ELR (cell line): ENCODE data around the gene FBXO45.
"Not testable (repeated sequence)": the region's sequence is repeated elsewhere in the genome, so short reads cannot be mapped to it uniquely, and the experiment has no call there.

Source experiments
- DNase-seq: peaks from one replicate; pipeline ENCODE4 v3.0.0-alpha.2; 2015; ENCODE audit warnings: low read depth

Gene FBXO45

DNA sequence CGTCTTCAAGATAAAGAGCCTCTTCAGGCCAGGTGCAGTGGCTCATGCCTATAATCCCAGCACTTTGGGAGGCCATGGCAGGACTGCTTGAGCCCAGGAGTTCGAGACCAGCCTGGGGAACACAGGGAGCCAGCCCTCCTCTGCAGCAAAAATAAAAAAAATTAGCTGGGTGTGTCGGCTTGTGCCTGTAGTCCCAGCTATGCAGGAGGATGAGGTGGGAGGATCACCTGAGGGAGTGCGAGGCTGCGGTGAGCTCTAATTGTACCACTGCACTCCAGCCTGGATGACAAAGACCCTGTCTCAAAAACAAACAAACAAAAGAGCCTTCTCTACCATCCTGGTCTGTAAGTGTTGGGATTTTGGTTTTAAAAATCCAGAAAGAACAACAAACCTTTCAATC, 11.2 kb upstream of the FBXO45 start:
- no peak for DNase-seq

DNA sequence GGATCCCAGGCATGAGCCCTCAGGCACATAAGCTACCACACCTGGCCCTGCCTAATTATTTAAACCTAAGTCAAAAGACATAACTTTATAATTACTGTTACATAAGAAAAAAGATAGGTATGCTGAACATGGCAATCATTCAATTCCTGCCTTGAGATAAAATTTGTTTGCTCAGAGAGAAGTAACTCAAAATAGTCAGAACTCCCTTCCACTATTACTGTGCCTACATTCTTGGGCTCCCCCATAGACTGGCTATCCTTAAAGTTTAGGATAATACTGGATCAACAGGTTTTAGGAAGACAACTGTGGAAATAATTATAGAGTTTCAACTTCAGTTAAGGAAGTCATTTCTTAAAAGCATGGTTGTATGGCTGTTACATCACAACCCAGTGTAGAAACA, 10.0 kb upstream of the FBXO45 start:
- no peak for DNase-seq

DNA sequence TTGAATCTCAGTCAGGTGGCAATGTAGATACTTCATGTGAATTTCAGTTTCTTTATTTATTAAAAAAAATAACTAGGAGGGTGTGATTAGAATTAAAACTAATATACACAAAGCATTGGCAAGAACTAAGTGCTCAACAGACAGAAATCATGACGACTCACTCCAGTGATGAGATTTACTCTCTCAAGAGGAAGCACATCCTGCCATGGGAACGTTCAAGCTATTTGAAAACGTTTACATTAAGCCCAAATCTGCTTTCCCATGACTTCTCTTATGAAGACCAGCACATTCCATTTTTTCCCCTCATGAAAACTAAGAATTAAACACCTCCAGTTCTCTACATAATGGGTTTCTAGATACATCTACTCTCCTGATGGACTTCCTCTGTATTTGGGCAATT, 8.6 kb upstream of the FBXO45 start:
- peak; percentile 60 for DNase-seq

DNA sequence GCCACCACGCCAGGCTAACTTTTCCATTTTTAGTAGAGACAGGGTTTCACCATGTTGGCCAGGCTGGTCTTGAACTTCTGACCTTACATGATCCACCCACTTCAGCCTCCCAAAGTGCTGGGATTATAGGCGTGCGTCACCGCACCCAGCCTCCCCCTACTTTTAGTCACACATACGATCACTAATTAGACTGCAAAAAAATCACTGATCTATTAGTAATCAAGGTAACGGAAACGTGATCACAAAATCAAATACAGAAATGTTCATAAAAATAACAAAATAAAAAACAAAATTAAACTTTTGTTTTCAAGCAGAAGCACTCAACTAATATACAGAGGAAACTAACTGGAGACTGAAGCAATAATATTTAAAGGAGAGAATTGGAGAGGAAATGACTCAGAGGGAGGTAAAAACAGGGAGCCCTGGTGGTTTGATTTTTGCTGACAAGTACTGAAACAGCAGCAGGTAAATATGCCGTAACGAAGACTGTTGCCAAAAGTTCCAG, 4.7 kb upstream of the FBXO45 start:
- peak; percentile 76 for DNase-seq

DNA sequence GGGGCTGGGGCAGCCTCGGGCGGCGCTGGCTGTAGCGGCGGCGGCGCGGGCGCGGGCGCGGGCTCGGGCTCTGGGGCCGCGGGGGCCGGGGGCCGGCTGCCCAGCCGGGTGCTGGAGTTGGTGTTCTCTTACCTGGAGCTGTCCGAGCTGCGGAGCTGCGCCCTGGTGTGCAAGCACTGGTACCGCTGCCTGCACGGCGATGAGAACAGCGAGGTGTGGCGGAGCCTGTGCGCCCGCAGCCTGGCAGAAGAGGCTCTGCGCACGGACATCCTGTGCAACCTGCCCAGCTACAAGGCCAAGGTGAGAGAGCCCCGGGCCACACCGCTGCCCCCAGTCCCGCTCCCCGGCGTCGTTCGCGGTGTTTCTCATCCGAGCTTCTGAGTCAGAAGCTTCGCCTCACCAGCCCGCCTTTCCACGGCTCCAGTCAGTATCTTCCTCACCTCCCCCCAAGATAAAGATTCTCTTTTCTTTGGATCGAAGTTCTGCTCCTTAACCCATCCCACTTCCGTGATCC, 600 bp downstream of the FBXO45 start:
- DNase-seq: peak; percentile 65

DNA sequence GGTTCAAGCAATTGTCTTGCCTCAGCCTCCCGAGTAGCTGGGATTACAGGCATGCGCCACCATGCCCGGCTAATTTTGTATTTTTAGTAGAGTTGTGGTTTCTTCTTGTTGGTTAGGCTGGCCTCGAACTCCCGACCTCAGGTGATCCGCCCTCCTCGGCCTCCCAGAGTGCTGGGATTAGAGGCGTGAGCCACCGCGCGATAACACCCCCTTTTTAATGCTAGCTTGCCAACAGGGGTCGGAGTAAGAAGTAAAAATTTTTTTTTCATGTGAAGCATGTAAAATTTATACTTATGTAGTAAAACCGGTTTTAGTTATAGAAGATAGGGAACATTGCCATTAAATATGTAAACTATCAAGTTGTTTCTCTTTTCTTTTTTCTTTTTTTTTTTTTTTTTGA, 1.9 kb downstream of the FBXO45 start:
- not testable (repeated sequence) for DNase-seq

DNA sequence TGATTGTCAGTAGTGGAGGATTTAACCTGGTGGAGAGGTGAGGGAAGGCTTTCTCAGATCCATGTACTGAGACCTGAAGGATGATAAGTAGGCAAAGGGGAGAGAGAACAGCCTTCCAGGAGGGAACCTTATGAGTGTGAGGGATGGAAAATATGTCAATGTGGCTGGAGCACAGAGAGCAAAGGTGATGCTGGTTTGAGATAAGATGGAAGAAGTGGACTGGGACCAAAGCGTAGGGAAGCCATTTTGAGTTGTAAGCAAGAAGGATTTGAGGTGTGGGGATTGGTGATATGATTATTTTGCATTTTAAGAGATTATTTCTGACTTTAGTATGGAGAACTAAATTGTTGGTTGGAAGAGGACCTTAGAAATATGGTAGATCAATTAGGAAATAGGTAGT, 3.9 kb downstream of the FBXO45 start:
- DNase-seq: no peak

DNA sequence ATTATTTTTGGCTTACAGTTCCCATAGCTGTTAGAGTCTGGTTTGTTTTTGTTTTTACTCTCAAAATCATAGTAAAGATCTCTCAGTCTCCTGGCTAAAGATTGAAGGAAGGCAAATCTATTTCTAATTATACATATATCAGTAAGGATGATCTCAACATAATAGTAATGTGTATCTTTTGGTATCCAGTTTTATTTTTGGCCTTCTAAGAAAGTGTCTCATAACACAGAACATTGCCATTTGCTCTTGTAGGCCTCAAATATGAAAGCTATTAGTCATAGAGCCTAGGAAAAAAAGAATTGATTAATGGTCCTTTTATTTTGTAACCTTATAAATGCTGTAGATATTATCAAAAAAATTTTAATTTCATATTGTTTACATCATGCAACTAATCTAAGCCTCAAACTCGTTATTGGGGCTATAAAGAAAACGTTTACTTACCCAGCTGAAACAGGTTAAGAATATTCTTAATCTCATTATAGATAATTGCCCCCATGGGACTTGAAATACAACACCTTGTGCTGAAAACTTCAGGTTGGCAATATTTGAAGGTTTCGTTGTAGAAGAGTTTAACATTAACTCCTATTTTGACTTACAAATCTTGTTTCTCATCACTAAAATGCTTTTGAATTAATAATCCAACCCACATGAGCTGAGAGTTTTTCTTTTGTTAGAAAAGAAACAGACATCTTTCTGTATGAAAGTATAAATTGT, 16.7 kb downstream of the FBXO45 start:
- DNase-seq: no peak

DNA sequence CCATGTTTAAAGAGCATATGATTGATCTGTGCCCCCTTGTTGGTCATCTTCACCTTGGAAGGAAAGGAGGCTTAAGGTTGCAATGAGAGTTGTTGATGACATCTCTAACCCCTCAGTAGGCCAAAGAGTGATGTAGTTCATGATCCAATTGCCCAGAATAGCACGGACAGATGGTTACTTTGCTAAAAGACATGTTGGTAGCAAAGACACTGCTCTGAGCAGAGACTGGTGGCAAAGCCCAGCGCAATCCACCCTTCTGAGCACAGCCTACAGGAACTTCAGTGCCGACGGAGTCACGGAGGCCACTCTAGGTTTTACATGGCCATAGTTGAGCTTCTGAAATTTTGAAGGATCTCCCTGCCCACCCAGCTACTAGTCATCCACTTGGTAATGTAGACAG, 21.8 kb downstream of the FBXO45 start:
- no peak for DNase-seq

DNA sequence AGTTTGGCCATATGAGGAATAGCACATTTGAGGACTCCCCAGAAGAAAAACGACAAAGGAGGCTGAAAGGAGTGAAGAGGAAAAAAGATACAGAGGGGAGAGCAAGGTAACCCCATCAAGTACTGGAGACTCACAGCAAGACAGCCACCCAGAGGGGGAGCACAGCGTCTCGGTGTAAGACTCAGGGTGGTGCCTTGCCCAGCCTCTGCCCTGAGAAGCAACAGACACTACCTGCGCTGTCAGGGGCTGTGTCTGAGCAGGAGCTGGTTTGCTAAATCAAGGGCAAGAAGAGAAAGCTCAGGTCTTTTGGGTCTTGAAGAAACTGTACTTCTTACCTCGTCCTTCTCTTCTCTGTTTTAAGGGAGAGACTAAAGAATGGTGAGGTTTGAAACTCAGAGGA, 27.9 kb downstream of the FBXO45 start:
- DNase-seq: no peak

DNA sequence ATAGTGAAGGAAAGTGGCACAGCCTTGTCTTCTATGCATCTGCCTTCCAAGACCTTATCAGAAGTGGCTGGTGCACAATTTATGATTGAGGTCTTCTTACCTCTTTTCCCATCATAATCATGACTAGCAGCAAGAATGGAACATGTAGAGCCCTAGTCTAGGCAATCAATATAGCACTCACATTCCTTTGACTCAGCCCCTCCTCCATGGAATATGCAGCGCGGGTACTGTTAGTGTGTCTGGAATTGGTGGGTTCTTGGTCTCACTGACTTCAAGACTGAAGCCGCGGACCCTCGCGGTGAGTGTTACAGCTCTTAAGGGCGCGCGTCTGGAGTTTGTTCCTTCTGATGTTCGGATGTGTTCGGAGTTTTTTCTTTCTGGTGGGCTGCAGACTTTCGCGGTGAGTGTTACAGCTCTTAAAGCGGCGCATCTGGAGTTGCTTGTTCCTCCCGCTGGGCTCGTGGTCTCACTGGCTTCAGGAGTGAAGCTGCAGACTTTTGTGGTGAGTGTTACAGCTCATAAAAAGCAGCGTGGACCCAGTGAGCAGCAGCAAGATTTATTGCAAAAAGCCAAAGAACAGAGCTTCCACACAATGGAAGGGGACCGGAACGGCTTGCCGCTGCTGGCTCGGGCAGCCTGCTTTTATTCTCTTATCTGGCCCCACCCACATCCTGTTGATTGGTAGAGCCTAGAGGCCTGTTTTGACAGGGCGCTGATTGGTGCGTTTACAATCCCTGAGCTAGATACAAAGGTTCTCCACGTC, 29.7 kb downstream of the FBXO45 start:
- peak; percentile 8 for DNase-seq

DNA sequence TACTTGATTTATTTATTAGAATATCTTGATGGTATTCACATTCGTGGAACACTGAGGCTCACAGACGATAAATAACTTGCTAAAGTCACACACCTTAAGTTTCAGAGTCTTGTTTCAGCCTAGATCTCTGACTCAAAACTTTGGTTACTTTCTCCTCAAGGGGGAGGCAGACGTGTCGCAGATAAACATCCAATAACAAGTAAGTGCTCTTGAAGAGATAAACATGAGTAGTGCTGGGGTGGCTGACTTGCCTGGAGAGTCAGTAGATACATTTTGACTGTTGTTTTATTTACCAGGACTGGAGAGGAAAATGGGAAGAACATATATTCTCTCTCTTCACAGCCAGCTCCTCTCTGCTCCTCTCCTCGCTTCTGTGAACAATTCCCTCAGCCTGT, 31.3 kb downstream of the FBXO45 start:
- peak; percentile 16 for DNase-seq

DNA sequence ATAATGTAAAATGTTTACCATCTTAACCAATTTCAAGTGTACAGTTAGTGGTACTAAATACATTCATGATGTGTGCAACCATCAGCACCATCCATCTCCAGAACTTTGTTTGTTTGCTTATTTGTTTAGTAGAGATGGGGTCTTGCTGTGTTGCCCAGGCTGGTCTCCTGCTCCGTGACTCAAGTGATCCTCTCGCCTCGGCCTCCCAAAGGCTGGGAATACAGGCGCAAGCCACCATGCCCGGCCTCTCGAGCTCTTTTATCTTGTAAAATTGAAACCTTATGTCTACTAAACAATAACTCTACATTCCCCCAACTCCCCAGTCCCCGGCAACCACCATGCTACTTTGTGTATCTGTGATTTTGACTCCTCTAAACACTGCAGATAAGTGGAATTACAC, 31.9 kb downstream of the FBXO45 start:
- DNase-seq: no peak

DNA sequence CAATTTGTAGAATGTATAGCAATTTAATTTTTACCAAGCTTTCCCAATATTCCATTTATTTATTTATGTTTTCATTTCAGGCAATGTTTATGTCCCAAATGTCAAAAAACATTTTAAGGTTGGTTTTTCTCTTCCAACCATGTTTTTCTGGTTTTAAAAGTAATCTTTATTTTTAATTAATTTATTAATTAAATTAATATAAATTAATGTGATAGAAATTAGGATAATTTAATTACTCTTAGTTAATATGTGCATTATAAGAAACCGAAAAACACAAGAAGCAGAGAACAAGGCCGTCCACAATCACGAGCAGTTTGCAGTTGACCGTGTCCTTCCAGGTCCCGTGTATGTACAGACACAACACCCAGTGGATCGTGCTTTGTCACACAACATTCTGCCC, 34.2 kb downstream of the FBXO45 start:
- no peak for DNase-seq

DNA sequence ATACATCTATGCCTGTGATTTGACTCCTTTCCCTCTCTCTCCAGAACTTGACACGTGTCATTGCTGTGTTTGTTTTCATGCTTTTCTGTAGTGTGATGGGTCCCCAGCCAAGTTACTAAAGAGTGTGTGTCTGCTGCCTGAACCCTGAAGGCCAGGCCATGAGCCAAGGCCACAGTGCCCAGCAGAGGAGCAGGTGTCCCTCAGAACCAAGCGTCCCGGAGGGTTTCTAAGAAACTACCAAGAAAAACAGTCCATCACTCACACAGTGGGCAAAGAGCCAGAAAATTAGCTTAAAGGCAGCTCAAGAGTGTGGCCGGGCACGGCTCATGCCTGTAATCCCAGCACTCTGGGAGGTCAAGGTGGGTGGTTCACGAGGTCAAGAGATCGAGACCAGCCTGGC, 35.2 kb downstream of the FBXO45 start:
- DNase-seq: no peak

DNA sequence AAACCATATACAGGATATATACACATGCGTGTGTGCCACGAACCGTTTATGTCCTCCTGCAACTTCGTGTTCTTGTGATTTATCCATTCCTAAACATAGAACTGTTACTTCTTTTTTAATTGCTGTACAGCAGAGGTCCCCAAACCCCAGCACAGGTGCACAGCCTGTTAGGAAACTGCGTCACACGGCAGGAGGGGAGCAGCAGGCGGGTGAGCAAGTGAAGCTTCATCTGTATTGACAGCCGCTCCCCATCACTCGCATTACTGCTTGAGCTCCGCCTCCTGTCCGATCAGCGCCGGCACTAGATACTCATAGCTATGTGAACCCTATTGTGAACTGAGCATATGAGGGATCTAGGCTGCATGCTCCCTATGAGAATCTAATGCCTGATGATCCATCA, 36.1 kb downstream of the FBXO45 start:
- DNase-seq: no peak

DNA sequence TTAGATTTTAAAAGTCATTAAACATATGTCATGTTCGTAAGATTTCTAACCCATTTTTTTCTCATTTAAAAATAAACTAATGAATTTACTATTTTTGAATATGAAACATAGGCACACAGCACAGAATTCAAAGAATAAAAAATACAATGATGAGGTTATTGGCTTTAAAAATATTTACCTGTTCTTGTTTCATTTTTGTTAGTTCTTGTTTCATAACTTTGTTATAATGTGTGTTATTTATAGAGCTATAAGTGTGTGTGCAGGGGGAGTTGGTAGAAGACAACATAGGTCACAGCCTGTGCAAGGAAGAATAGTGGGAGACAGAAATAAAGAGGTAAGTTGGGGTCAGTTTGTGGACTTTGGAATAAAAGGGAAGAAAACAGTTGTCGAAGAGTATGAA, 40.2 kb downstream of the FBXO45 start:
- DNase-seq: no peak

DNA sequence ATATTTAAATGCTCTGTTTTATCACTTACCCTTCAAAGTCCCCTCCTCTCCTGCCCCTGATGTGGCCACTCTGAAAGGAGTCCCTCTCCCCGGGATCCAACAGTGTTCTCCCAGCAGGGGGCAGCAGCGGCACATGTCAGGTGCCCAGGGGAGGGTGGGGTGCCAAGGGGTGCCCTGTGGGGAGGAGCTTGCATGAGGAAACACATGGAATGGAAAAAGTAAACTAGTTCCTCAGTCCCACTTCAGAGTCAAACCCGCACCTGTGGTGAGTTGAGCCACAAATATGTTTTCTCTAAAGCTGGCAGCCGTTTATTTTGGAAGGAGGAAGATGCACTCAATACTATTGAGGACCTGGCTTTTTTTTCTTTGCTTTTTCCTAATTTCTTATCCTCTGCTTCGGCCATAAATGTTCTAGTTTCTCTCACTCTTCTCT, 40.9 kb downstream of the FBXO45 start:
- peak; percentile 88 for DNase-seq

DNA sequence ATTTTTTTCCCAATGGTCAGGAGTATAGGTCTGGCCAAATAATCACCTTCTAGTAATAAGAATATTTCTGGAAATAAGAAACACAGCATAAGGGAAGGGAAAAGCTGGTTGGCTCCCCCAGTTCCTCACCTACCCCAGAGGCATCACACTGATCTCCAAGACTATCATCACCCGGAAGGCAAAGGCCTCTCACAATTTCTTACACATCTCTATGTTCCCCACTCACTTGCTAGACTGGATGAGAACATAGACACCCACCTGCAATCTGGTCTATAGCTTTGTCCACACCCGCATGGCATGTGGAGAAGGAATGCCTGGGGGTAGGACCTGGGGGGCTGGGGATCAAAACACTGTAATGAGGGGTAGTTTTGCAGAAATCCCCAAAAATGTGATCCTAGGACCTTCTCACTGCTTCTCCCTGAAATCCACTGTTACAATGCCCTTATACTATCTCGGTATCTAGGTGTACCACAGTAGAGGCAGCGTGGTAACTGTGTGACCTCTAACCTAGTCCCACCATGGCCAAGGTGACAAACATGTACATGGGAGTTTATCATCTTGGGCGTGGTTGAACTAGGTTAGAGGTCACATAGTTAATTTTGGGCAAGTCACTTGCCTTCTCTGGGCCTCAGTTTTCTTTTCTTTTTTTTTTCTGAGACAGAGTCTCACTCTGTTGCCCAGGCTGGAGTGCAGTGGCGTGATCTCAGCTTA, 41.5 kb downstream of the FBXO45 start:
- no peak for DNase-seq

DNA sequence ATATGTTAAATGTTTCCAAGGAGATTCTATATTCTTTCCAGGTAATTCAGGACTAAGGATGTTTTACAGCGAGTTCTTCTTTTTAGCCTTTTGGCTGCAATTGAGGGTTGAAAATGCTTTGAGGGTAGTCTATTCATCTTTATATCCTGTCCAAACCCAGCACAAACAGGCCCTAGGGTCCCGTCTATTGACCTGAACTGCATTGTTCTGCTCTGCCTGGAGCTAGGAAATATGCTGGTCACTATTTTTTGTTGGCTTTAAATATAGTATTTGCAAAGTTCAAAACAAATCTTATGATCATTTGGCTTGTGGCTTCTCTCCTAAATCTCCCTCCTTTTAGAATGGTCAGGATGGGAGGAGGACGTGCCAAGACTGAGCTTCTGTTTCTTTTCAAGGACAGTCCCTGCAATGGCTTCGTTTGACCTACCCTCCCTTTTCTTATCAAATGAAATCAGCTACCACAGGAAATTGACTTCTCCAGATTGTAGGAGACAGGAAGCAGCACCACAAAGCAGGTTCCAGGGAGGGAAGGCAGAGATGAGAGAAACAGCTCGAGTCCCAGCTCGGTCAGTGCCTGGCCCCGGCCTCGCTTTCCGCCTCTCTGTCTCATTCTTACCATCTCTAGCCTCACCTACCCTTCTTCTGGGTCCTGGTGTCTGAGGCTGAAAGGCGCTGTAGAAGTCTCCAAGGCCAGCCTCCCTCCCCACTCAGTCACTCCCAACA, 43.5 kb downstream of the FBXO45 start:
- DNase-seq: peak; percentile 8

DNA sequence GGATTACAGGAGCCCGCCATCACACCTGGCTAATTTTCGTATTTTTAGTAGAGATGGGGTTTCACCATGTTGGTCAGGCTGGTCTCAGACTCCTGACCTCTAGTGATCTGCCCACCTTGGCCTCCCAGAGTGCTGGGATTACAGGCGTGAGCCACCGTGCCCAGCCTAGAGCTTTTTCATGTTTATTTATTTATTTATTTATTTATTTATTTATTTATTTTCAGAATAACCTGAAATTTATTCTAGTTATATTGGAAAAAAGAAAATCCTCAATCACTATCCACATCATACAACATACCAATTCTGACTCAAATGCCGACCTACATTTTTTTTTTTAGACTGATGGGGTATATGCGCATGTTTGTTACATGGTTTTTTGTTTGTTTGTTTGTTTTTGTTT, 46.8 kb downstream of the FBXO45 start:
- DNase-seq: not testable (repeated sequence)

DNA sequence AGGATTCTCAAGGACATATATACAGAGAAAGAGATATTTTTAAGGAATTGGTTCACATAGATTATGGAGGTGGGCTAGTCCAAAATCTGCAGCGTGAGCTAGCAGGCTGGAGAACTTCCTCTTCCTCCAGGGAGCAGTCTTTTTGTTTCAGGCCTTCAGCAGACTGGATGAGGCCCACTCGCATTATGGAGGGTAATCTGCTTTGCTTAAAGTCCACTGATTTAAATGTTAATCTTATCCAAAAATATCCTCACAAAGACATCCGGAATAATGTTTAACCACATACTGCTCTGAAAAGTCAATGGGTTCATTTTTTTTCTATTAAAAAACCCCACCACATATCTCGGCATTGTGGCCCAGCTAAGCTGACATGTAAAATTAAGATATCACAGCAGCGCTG, 48.8 kb downstream of the FBXO45 start:
- no peak for DNase-seq
